C1 segment of cervical spinal cord (tissue), 14 donors: ENCODE measurements around the gene FRY.

Experiments used
- DNase-seq, 14 donors: peaks; one replicate each; lab custom pipeline; 2025; lab: John Stamatoyannopoulos, UW

Gene FRY

GRCh38 chr13:32305646-32306045 is 274.1 kb downstream of the FRY start:
- no peak for DNase-seq

- peak in 1 of 14 donors; percentile 2 for DNase-seq
These were observed 277.9 kb downstream of the FRY start for GRCh38 chr13:32309312-32310133.

- DNase-seq = no peak
These were observed 278.6 kb downstream of the FRY start for GRCh38 chr13:32310134-32310706.

- DNase-seq = no peak
These were observed 279.8 kb downstream of the FRY start for GRCh38 chr13:32311188-32311897.

GRCh38 chr13:32314271-32315237 is 283.0 kb downstream of the FRY start:
- DNase-seq = peak in 6 of 14 donors; percentile 7 to 55 (median 40)

GRCh38 chr13:32315238-32316027 is 283.9 kb downstream of the FRY start, which contains the start of the genes BRCA2 and ZAR1L:
Gene BRCA2 (plus strand): TSS chr13:32315508. CDS start chr13:32316461, 953 bp downstream.
Gene ZAR1L (minus strand): TSS chr13:32315363. CDS start chr13:32311925, 3,438 bp downstream.
- peak; percentile 5 to 85 (median 64) for DNase-seq

GRCh38 chr13:32316028-32316339 is 284.4 kb downstream of the FRY start:
- DNase-seq = peak in 2 of 14 donors; percentile 35 to 42

- DNase-seq = no peak
These were observed 284.9 kb downstream of the FRY start for GRCh38 chr13:32316501-32316900.

GRCh38 chr13:32317716-32318465 is 286.3 kb downstream of the FRY start:
- DNase-seq = no peak

- no peak for DNase-seq
These were observed 289.0 kb downstream of the FRY start for GRCh38 chr13:32320528-32320927.

- no peak for DNase-seq
These were observed 292.3 kb downstream of the FRY start for GRCh38 chr13:32323912-32324311.

- no peak for DNase-seq
These were observed 298.9 kb downstream of the FRY start for GRCh38 chr13:32330441-32330840.

GRCh38 chr13:32334671-32335070 is 303.1 kb downstream of the FRY start:
- no peak for DNase-seq

- DNase-seq = no peak
These were observed 309.3 kb downstream of the FRY start for GRCh38 chr13:32340914-32341313.

GRCh38 chr13:32347651-32348050 is 316.1 kb downstream of the FRY start:
- DNase-seq = no peak
